ENCODE data around the gene CHPF2.

CHPF2 gene

GRCh38 chr7:151206914-151207313, 25.4 kb upstream of the CHPF2 start:
- no peak for DNase-seq

GRCh38 chr7:151207315-151207714, 25.0 kb upstream of the CHPF2 start:
- no peak for DNase-seq

GRCh38 chr7:151207804-151208203, 24.5 kb upstream of the CHPF2 start:
- no peak for DNase-seq

- no peak for DNase-seq
Observed at GRCh38 chr7:151208253-151208862, 23.9 kb upstream of the CHPF2 start.

GRCh38 chr7:151209588-151209987, 22.7 kb upstream of the CHPF2 start:
- no peak for DNase-seq

GRCh38 chr7:151210087-151210854, 22.0 kb upstream of the CHPF2 start, which contains the start of gene H2BK1:
Gene H2BK1 (minus strand): TSS chr7:151210488. CDS start chr7:151210318, 170 bp downstream.
- no peak for DNase-seq

- no peak for DNase-seq
Observed at GRCh38 chr7:151211155-151211772, 21.0 kb upstream of the CHPF2 start.

- DNase-seq: no peak
Observed at GRCh38 chr7:151212626-151213025, 19.7 kb upstream of the CHPF2 start.

GRCh38 chr7:151213826-151214225, 18.5 kb upstream of the CHPF2 start:
- DNase-seq: no peak

GRCh38 chr7:151215396-151215795, 16.9 kb upstream of the CHPF2 start:
- DNase-seq: no peak

GRCh38 chr7:151218170-151218569, 14.1 kb upstream of the CHPF2 start:
- no peak for DNase-seq

- DNase-seq: no peak
Observed at GRCh38 chr7:151223728-151224127, 8.6 kb upstream of the CHPF2 start.

GRCh38 chr7:151225948-151226510, 6.3 kb upstream of the CHPF2 start:
- no peak for DNase-seq

GRCh38 chr7:151226560-151226874, 5.8 kb upstream of the CHPF2 start:
- DNase-seq: no peak

- DNase-seq: peak; percentile 98 to 99
Observed at GRCh38 chr7:151226875-151227782, 5.2 kb upstream of the CHPF2 start, which contains the start of gene ABCF2. Gene ABCF2 (minus strand): TSS chr7:151227205. CDS start chr7:151226458, 747 bp downstream.

- DNase-seq: no peak
Observed at GRCh38 chr7:151228024-151228866, 4.0 kb upstream of the CHPF2 start.

GRCh38 chr7:151229249-151229648, 3.0 kb upstream of the CHPF2 start:
- no peak for DNase-seq

- no peak for DNase-seq
Observed at GRCh38 chr7:151231080-151231479, 1.2 kb upstream of the CHPF2 start.

GRCh38 chr7:151232917-151233701, 826 bp downstream of the CHPF2 start:
- peak; percentile 74 to 83 for DNase-seq

GRCh38 chr7:151233804-151234203, 1.5 kb downstream of the CHPF2 start:
- DNase-seq: no peak
